MCF 10A (cell line): Measurements from ENCODE around the gene EOMES. TPM values are rescaled to one million over a fixed set of nuclear protein-coding genes. Genes with fewer than 3 reads are reported as not detected.

Experiments
- BruUV-seq: library from RNA; stranded (reverse); fragments of 400-500 nt; replicated peaks from 2 replicates; lab custom pipeline; 2021; lab: Mats Ljungman, UMichigan
- CTCF ChIA-PET: fragments of 300-600 bp; sonication (Branson Sonifier 250); formaldehyde crosslinking; extraction: SDS; loops from one replicate; lab custom pipeline; 2021; ENCODE audit warnings: antibody characterized with exemption, inconsistent platforms; lab: Yijun Ruan, JAX
- POLR2A ChIA-PET: fragments of 300-600, 350-650 bp; sonication (Branson Sonifier 250); formaldehyde crosslinking; extraction: SDS; loops from one replicate; lab custom pipeline; 2020; ENCODE audit warnings: antibody characterized with exemption, inconsistent platforms; lab: Yijun Ruan, JAX
- DNase-seq: peaks from one replicate; pipeline ENCODE4 v3.0.0-alpha.2; 2018; ENCODE audit not compliant: unreplicated experiment
- H3K27ac Mint-ChIP-seq: one replicate; pipeline ENCODE4 v1.8.0; 2022; ENCODE audit warnings: mild to moderate bottlenecking, low read depth, mixed read lengths; ENCODE audit not compliant: unreplicated experiment
- H3K27me3 Mint-ChIP-seq: one replicate; pipeline ENCODE4 v1.8.0; 2022; ENCODE audit warnings: mixed read lengths; ENCODE audit not compliant: insufficient read depth, unreplicated experiment
- H3K36me3 Mint-ChIP-seq: one replicate; pipeline ENCODE4 v1.8.0; 2022; ENCODE audit warnings: mild to moderate bottlenecking, moderate library complexity, mixed read lengths; ENCODE audit not compliant: insufficient read depth, unreplicated experiment
- H3K4me1 Mint-ChIP-seq: one replicate; pipeline ENCODE4 v1.8.0; 2022; ENCODE audit warnings: mixed read lengths; ENCODE audit not compliant: insufficient read depth, unreplicated experiment
- H3K4me3 Mint-ChIP-seq: one replicate; pipeline ENCODE4 v1.8.0; 2022; ENCODE audit warnings: mild to moderate bottlenecking, moderate library complexity, mixed read lengths; ENCODE audit not compliant: unreplicated experiment
- H3K9me3 Mint-ChIP-seq: one replicate; pipeline ENCODE4 v1.8.0; 2022; ENCODE audit warnings: mixed read lengths; ENCODE audit not compliant: unreplicated experiment
- CTCF ChIP-seq: fragments of 200-600 bp; IDR thresholded peaks from one replicate; pipeline ENCODE4 v1.8.0; 2022; ENCODE audit warnings: antibody characterized with exemption, mild to moderate bottlenecking; ENCODE audit not compliant: unreplicated experiment
- intact Hi-C: fragments of 100-400 bp; cut with micrococcal nuclease; formaldehyde crosslinking; loops from 2 replicates; pipeline ENCODE4 v1.14.1; 2022
- total RNA-seq: library from RNA; stranded (reverse); gene quantifications from 2 replicates; pipeline ENCODE4 v1.2.3, GENCODE V29; 2022

The EOMES gene
- total RNA-seq, 1 experiment from 2014 or later = 1.3 TPM

DNA sequence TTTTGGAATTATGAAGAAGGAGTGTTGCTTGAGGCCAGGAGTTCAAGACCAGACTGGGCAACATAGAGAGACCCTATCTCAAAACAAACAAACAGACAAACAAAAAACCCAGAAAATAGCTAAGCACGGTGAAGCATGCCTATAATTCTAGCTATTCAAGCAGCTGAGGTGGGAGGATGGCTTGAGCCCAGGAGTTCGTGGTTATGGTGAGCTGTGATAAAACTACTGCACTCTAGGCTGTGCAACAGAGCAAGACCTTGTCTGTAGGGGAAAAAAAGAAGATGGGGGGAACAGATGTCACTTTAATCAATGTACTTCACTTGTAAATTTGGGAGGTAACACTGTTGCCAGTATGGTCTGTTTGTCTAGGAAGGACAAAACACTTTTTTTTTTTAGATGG is 18.7 kb upstream of the EOMES start:
- TF ChIP-seq CTCF = no peak
- no peak for DNase-seq
- Mint-ChIP-seq H3K27ac (no peak overlapping the region), H3K36me3 (no peaks in the 10 kb centered on the region), H3K27me3 (no peaks in the 10 kb centered on the region), H3K9me3 (no peaks in the 10 kb centered on the region), H3K4me3 (no peak overlapping the region), H3K4me1 (no peaks in the 10 kb centered on the region)
- BruUV-seq = no TSS peak
- intact Hi-C loops = no loop called here
- ChIA-PET POLR2A (no interaction called here), CTCF (interaction anchor here (0.6 to 1.4 kb wide), 6 partner anchors 8 to 528 kb away, joined by 3 read pairs; no protein-coding TSS in a partner anchor)

DNA sequence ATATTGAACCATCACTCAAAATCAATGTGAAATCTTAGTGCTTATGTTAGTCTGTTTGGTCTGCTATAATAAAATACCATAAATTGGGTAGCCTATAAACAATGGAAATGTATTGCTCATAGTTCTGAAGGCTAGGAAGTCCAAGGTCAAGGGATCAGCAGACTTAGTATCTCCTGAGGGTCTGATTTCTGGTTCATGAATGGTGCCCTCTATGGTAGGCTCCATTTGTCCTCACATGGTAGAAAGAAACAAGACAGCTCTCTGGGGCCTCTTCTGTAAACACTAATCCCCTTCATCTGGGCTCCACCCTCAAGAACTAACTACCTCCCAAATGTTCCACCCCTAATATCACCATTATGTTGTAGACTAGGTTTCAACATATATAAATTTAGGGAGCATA is 15.0 kb upstream of the EOMES start:
- Mint-ChIP-seq H3K27ac (no peak overlapping the region), H3K36me3 (no peaks in the 10 kb centered on the region), H3K4me3 (no peak overlapping the region), H3K9me3 (no peaks in the 10 kb centered on the region), H3K27me3 (no peaks in the 10 kb centered on the region), H3K4me1 (no peaks in the 10 kb centered on the region)
- CTCF ChIA-PET = interaction anchor here (0.9 to 2.5 kb wide), 2 partner anchors 15 to 18 kb away, joined by 3 to 13 read pairs; partner anchors contain the start of gene EOMES
- TF ChIP-seq CTCF = no peak
- no TSS peak for BruUV-seq
- no peak for DNase-seq
- intact Hi-C loops = no loop called here
- POLR2A ChIA-PET = no interaction called here

DNA sequence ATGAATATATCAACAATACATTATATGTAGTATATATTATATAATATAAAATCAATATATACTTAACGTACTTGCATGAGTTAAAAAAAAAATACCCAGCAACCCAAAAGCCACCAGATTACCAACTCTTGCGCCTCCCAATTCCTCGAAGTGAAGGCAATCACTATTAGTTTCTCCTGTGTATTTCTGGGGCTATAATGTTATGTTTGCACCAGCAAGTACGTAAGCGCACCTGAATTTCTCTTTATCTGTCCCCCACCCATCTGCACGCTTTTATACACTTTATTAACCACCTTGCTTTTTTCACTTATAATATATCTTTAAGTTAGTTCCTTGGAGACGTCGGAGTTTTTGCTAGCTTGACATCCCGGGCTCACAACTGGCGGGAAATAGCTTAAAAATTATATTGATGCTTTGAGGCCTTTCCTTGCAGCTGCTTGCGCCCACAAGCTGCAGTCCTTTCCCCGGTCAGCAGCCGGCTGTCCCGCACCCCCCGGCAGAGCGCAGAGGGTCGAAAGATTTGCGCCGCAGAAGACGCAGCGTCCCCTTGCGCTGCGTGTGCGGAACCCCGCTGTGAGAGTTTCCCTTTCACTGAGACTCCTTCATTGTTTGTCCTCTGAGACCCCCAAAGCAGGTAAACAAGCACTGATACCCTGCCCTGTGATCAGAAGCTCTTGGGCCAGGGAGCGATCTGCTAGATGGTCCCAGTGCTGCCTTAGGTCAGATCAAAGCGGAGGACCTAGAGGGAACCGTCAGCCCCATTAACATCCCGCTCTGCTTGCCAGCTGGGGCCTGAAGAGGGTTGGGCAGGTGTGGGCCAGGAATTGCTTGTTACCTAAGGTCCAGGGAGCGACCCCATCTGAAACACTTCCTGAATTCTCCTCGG is 8.9 kb upstream of the EOMES start:
- TF ChIP-seq CTCF = no peak
- no TSS peak for BruUV-seq
- intact Hi-C loops = no loop called here
- no peak overlapping the region for H3K27ac Mint-ChIP-seq
- H3K27me3 Mint-ChIP-seq = no peaks in the 10 kb centered on the region
- no peaks in the 10 kb centered on the region for H3K4me1 Mint-ChIP-seq
- no peak overlapping the region for H3K4me3 Mint-ChIP-seq
- POLR2A ChIA-PET = interaction anchor here (0.6 to 1.4 kb wide), 2 partner anchors 9 to 156 kb away, joined by 3 read pairs; partner anchors contain the start of gene EOMES
- CTCF ChIA-PET = interaction anchor here (0.8 to 1.2 kb wide), 3 partner anchors 8 to 563 kb away, joined by 3 to 5 read pairs (median 4); partner anchors contain the start of gene EOMES
- DNase-seq = no peak
- H3K9me3 Mint-ChIP-seq = no peaks in the 10 kb centered on the region
- H3K36me3 Mint-ChIP-seq = no peaks in the 10 kb centered on the region
